A549 (cell line): ENCODE measurements around the gene TOPBP1. TPM values are rescaled to one million over a fixed set of nuclear protein-coding genes. Genes with fewer than 3 reads are reported as not detected.

Experiments used
- ATAC-seq, 2 experiments: fragments of 200-7000 bp in 1 of 2; fragments of >200 bp in 1 of 2; cut with Nextera tagmentation in 1 of 2; cut with Tn5 transposase in 1 of 2; 3 replicates each; pipeline versions ENCODE4 v1.8.0 to v1.9.1; 2018 to 2020; ENCODE audit warnings: mild to moderate bottlenecking in 1 of 2, moderate library complexity in 1 of 2
- CTCF ChIA-PET: fragments of 300-600 bp; sonication (Branson Sonifier 250); formaldehyde crosslinking; extraction: SDS; loops from one replicate; lab custom pipeline; 2021; ENCODE audit warnings: antibody characterized with exemption, inconsistent platforms; lab: Yijun Ruan, JAX
- POLR2A ChIA-PET: fragments of 350-600 bp; formaldehyde crosslinking; extraction: SDS; loops from one replicate; lab custom pipeline; 2021; ENCODE audit warnings: antibody characterized with exemption, inconsistent platforms; lab: Yijun Ruan, JAX
- DNase-seq, 2 experiments: peaks; one replicate each; pipeline versions ENCODE4 v3.0.0 to v3.0.0-alpha.2; 2011 to 2016; ENCODE audit warnings: low read depth in 1 of 2, low spot score in 1 of 2
- FAIRE-seq: peaks from 2 replicates; lab custom pipeline; 2011; peaks lifted over from hg19 to GRCh38; lab: Jason Lieb, UNC
- H3K27ac ChIP-seq, 2 experiments: fragments of >200 bp; sonication (Bioruptor Twin); formaldehyde crosslinking; 3 replicates each; pipeline ENCODE4 v1.5.1; 2016 to 2017
- H3K4me1 ChIP-seq: fragments of >200 bp; sonication (Bioruptor Twin); formaldehyde crosslinking; 3 replicates; pipeline ENCODE4 v1.6.1; 2016
- H3K4me2 ChIP-seq: fragments of >200 bp; sonication (Bioruptor Twin); formaldehyde crosslinking; 3 replicates; pipeline ENCODE4 v1.6.1; 2016
- H3K4me3 ChIP-seq: fragments of >200 bp; sonication (Bioruptor Twin); formaldehyde crosslinking; 3 replicates; pipeline ENCODE4 v1.5.1; 2016
- H3K9me3 ChIP-seq: fragments of >200 bp; sonication (Bioruptor Twin); formaldehyde crosslinking; 3 replicates; pipeline ENCODE4 v1.6.1; 2016
- CHD4 ChIP-seq: fragments of 200-600 bp; sonication (generic); IDR thresholded peaks from 2 replicates; pipeline ENCODE4 v1.6.1; 2016; ENCODE audit warnings: antibody characterized with exemption, mild to moderate bottlenecking, borderline replicate concordance
- EHF ChIP-seq: fragments of 250-450 bp; sonication (Bioruptor Pico); IDR thresholded peaks from 2 replicates; pipeline ENCODE4 v1.5.0; 2020; ENCODE audit warnings: mild to moderate bottlenecking
- FOSB ChIP-seq: fragments of 250-450 bp; sonication (Bioruptor Pico); IDR thresholded peaks from 2 replicates; pipeline ENCODE4 v1.5.0; 2020; ENCODE audit warnings: mild to moderate bottlenecking, moderate library complexity
- HOXB5 ChIP-seq: fragments of 250-450 bp; sonication (Bioruptor Pico); IDR thresholded peaks from 2 replicates; pipeline ENCODE4 v1.5.0; 2020; ENCODE audit warnings: mild to moderate bottlenecking, moderate library complexity
- MAZ ChIP-seq: fragments of 150-350 bp; IDR thresholded peaks from 2 replicates; pipeline ENCODE4 v1.6.1; 2014; ENCODE audit warnings: antibody characterized with exemption, low read depth, low read length, borderline replicate concordance
- NFE2L2 ChIP-seq: fragments of 150-350 bp; conservative IDR thresholded peaks from 2 replicates; pipeline ENCODE4 v1.6.1; 2014; ENCODE audit warnings: low read length
- POLR2AphosphoS2 ChIP-seq: conservative IDR thresholded peaks from 2 replicates; pipeline ENCODE4 v1.6.1; 2012; ENCODE audit warnings: low read length, improper control_type of control experiment, inconsistent platforms
- RAD21 ChIP-seq, 2 experiments: fragments of >200 bp in 1 of 2; sonication (Bioruptor Twin) in 1 of 2; formaldehyde crosslinking in 1 of 2; IDR thresholded peaks in 1 of 2; conservative IDR thresholded peaks in 1 of 2; 2 replicates in 1 of 2; 3 replicates in 1 of 2; pipeline ENCODE4 v1.6.1; 2012 to 2018; ENCODE audit warnings: inconsistent platforms in 1 of 2
- RCOR1 ChIP-seq: fragments of 150-350 bp; IDR thresholded peaks from 2 replicates; pipeline ENCODE4 v1.6.1; 2014; ENCODE audit warnings: antibody characterized with exemption, low read length, low read depth
- RNF2 ChIP-seq: fragments of 200-600 bp; sonication (generic); IDR thresholded peaks from 2 replicates; pipeline ENCODE4 v1.6.1; 2016; ENCODE audit warnings: low read depth, mild to moderate bottlenecking, antibody characterized with exemption, moderate library complexity, borderline replicate concordance
- SMC3 ChIP-seq: fragments of >200 bp; sonication (Bioruptor Twin); formaldehyde crosslinking; IDR thresholded peaks from 3 replicates; pipeline ENCODE4 v1.6.1; 2018; ENCODE audit warnings: inconsistent platforms
- ZSCAN20 ChIP-seq: fragments of 250-450 bp; sonication (Bioruptor Pico); IDR thresholded peaks from 2 replicates; pipeline ENCODE4 v1.8.0; 2022; ENCODE audit warnings: mild to moderate bottlenecking, moderate library complexity
- WGBS: methylation state at CpG from one replicate; pipeline ENCODE4 v1.1.6; 2017; ENCODE audit errors: missing lambda C conversion rate; 5-methylcytosine and 5-hydroxymethylcytosine counted together
- polyA plus RNA-seq, 4 experiments: library from polyadenylated mRNA; depleted of rRNA in 3 of 4; stranded (reverse); fragments of >200 nt; fragmentation: RNase III in 1 of 4; extraction: RNeasy Plus Mini Kit Qiagen cat#74134 plus additional on column Dnase treatment in 1 of 4; gene quantifications; 2 replicates in 3 of 4; 3 replicates in 1 of 4; pipeline ENCODE4 v1.2.3, GENCODE V29; 2011 to 2017
- TF ChIP-seq, protein P1 (sequence below): fragments of 200-600 bp; sonication (generic); IDR thresholded peaks from 2 replicates; pipeline ENCODE4 v1.6.1; 2016; ENCODE audit warnings: antibody characterized with exemption, mild to moderate bottlenecking, moderate library complexity
- TF ChIP-seq, protein P2 (sequence below): IDR thresholded peaks from 2 replicates; pipeline ENCODE4 v1.6.1; 2012; ENCODE audit warnings: low read depth, borderline replicate concordance
- TF ChIP-seq, protein P3 (sequence below): fragments of 250-450 bp; sonication (Bioruptor Pico); IDR thresholded peaks from 2 replicates; pipeline ENCODE4 v1.5.0; 2021; ENCODE audit warnings: mild to moderate bottlenecking, moderate library complexity, borderline replicate concordance
- TF ChIP-seq, protein P4 (sequence below): fragments of >200 bp; sonication (Bioruptor Twin); formaldehyde crosslinking; IDR thresholded peaks from 2 replicates; pipeline ENCODE4 v1.6.1; 2016
- TF ChIP-seq, protein P5 (sequence below): fragments of 250-450 bp; sonication (Bioruptor Pico); IDR thresholded peaks from 2 replicates; pipeline ENCODE4 v1.5.0; 2020; ENCODE audit warnings: low read depth, mild to moderate bottlenecking, moderate library complexity

TOPBP1 gene
- polyA plus RNA-seq, 2 of the 4 experiments (the other 2 are of a cell fraction), result 32.6 to 56.2 TPM

DNA sequence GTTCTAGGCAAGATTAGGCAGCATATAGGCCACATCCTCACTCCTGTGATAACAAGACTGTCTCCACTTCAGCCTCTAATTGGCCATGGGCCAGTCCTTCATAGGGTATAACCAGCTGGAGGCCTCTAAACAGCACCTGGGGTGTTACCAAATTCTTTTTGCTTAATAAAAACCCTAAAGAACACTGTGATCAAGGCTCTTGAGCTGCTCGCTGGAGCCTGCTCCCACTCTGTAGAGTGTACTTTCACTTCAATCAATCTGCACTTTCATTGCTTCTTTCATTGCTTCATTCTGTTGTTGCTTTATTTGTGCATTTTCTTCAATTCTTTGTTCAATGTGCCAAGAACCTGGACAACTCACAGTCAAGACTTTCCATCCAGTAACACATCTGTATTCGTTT, 36.2 kb upstream of the TOPBP1 start (continued):
- TF ChIP-seq, protein P1, sequence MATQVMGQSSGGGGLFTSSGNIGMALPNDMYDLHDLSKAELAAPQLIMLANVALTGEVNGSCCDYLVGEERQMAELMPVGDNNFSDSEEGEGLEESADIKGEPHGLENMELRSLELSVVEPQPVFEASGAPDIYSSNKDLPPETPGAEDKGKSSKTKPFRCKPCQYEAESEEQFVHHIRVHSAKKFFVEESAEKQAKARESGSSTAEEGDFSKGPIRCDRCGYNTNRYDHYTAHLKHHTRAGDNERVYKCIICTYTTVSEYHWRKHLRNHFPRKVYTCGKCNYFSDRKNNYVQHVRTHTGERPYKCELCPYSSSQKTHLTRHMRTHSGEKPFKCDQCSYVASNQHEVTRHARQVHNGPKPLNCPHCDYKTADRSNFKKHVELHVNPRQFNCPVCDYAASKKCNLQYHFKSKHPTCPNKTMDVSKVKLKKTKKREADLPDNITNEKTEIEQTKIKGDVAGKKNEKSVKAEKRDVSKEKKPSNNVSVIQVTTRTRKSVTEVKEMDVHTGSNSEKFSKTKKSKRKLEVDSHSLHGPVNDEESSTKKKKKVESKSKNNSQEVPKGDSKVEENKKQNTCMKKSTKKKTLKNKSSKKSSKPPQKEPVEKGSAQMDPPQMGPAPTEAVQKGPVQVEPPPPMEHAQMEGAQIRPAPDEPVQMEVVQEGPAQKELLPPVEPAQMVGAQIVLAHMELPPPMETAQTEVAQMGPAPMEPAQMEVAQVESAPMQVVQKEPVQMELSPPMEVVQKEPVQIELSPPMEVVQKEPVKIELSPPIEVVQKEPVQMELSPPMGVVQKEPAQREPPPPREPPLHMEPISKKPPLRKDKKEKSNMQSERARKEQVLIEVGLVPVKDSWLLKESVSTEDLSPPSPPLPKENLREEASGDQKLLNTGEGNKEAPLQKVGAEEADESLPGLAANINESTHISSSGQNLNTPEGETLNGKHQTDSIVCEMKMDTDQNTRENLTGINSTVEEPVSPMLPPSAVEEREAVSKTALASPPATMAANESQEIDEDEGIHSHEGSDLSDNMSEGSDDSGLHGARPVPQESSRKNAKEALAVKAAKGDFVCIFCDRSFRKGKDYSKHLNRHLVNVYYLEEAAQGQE, result no peak
- TF ChIP-seq CHD4 (no peak), MAZ (no peak), POLR2AphosphoS2 (no peak)

DNA sequence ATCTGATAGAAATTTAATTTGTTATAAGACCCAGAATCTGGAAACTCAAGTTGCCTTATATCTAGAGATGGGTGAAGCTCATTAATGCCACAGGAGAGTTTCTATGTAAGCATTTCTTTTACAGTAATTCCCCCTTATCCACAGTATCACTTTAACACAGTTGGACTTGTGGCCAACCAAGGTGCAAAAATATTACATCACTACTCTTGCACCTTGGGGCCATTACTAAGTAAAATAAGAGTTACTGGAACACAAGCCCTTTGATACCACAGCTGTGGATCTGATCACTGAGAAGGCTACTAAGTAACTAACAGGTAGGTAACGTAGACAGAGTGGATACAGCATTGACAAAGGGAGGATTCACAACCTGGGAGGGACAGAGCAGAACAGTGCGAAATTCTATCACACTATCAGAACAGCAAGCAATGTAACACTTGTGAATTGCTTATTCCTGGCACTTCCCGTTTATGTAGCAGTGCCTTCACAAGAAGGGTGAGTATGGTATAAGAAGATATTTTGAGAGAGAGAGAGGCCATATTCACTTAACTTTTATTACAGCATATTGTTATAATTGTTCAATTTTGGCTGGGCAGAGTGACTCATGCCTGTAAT, 33.9 kb upstream of the TOPBP1 start:
- FAIRE-seq (no peak), DNase-seq (no peak), ATAC-seq (no peak)
- 55% methylated on average over 3 of the region's 3 CpGs for WGBS
- no peaks in the 10 kb centered on the region for H3K9me3 ChIP-seq
- H3K4me3 ChIP-seq, result no peak overlapping the region
- ChIA-PET POLR2A (no interaction called here), CTCF (no interaction called here)
- H3K4me2 ChIP-seq, result no peak overlapping the region
- TF ChIP-seq FOSB, result no peak
- no peak for TF ChIP-seq EHF (CRISPR knock-in tag)
- TF ChIP-seq RNF2, result no peak
- TF ChIP-seq HOXB5, result no peak
- TF ChIP-seq RAD21 (conservative IDR thresholded peaks at IDR 0.05 in 1 of 2, IDR thresholded peaks at IDR 0.05 in 1 of 2), result no peak
- TF ChIP-seq, protein P2, sequence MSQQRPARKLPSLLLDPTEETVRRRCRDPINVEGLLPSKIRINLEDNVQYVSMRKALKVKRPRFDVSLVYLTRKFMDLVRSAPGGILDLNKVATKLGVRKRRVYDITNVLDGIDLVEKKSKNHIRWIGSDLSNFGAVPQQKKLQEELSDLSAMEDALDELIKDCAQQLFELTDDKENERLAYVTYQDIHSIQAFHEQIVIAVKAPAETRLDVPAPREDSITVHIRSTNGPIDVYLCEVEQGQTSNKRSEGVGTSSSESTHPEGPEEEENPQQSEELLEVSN, result no peak
- TF ChIP-seq, protein P3, sequence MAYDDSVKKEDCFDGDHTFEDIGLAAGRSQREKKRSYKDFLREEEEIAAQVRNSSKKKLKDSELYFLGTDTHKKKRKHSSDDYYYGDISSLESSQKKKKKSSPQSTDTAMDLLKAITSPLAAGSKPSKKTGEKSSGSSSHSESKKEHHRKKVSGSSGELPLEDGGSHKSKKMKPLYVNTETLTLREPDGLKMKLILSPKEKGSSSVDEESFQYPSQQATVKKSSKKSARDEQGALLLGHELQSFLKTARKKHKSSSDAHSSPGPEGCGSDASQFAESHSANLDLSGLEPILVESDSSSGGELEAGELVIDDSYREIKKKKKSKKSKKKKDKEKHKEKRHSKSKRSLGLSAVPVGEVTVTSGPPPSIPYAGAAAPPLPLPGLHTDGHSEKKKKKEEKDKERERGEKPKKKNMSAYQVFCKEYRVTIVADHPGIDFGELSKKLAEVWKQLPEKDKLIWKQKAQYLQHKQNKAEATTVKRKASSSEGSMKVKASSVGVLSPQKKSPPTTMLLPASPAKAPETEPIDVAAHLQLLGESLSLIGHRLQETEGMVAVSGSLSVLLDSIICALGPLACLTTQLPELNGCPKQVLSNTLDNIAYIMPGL (CRISPR knock-in tag), result no peak
- no peak for TF ChIP-seq NFE2L2
- TF ChIP-seq, protein P4, sequence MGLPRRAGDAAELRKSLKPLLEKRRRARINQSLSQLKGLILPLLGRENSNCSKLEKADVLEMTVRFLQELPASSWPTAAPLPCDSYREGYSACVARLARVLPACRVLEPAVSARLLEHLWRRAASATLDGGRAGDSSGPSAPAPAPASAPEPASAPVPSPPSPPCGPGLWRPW, result no peak
- no peak for TF ChIP-seq SMC3
- TF ChIP-seq RCOR1, result no peak
- TF ChIP-seq, protein P5, sequence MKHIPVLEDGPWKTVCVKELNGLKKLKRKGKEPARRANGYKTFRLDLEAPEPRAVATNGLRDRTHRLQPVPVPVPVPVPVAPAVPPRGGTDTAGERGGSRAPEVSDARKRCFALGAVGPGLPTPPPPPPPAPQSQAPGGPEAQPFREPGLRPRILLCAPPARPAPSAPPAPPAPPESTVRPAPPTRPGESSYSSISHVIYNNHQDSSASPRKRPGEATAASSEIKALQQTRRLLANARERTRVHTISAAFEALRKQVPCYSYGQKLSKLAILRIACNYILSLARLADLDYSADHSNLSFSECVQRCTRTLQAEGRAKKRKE, result no peak
- no peak for TF ChIP-seq ZSCAN20 (CRISPR knock-in tag)
- H3K27ac ChIP-seq, result no peak overlapping the region
- no peaks in the 10 kb centered on the region for H3K4me1 ChIP-seq
